KBM-7 (cell line): Measurements from ENCODE around the gene GPR180.

Experiments used
- DNase-seq: peaks from one replicate; pipeline ENCODE4 v3.0.0-alpha.2; 2015
- in situ Hi-C: fragments of 300-500 bp; cut with MboI; formaldehyde crosslinking; loops from 2 replicates; pipeline ENCODE4 v1.14.3; 2020; ENCODE audit warnings: low sequenced_read_pairs, low pct_unique_long_range_greater_than_20kb, mixed read lengths

GPR180 gene

GRCh38 chr13:94595001-94595949 is 6.4 kb upstream of the GPR180 start:
- peak; percentile 64 for DNase-seq
- in situ Hi-C loops = no loop called here

GRCh38 chr13:94595950-94596574 is 5.6 kb upstream of the GPR180 start, which contains the start of gene TGDS:
TGDS (minus strand) TSS chr13:94596152; CDS start chr13:94596136, 16 bp downstream.
- in situ Hi-C loops = no loop called here

GRCh38 chr13:94596575-94596971 is 5.1 kb upstream of the GPR180 start:
- in situ Hi-C loops = no loop called here
- no peak for DNase-seq

More at GRCh38 chr13:94595950-94596574, 5.6 kb upstream of the GPR180 start, which contains the start of gene TGDS:
- DNase-seq = peak; percentile 95

- no peak for DNase-seq
- in situ Hi-C loops = no loop called here
Measured at GRCh38 chr13:94598281-94598680, 3.4 kb upstream of the GPR180 start.

GRCh38 chr13:94599877-94600276 is 1.8 kb upstream of the GPR180 start:
- no peak for DNase-seq

GRCh38 chr13:94602467-94602866 is 810 bp downstream of the GPR180 start:
- in situ Hi-C loops = no loop called here

More at GRCh38 chr13:94599877-94600276, 1.8 kb upstream of the GPR180 start:
- in situ Hi-C loops = no loop called here

GRCh38 chr13:94607056-94607455 is 5.4 kb downstream of the GPR180 start:
- in situ Hi-C loops = no loop called here
- DNase-seq = no peak

More at GRCh38 chr13:94602467-94602866, 810 bp downstream of the GPR180 start:
- DNase-seq = no peak

- DNase-seq = no peak
- in situ Hi-C loops = no loop called here
Measured at GRCh38 chr13:94607939-94608338, 6.3 kb downstream of the GPR180 start.

GRCh38 chr13:94608586-94608985 is 6.9 kb downstream of the GPR180 start:
- DNase-seq = no peak
- in situ Hi-C loops = no loop called here

- no peak for DNase-seq
- in situ Hi-C loops = no loop called here
Measured at GRCh38 chr13:94609196-94609595, 7.5 kb downstream of the GPR180 start.

GRCh38 chr13:94610475-94610874 is 8.8 kb downstream of the GPR180 start:
- no peak for DNase-seq
- in situ Hi-C loops = loop anchor here (10.0 kb wide), 1 partner anchor 176 kb away; no protein-coding TSS in a partner anchor

- no peak for DNase-seq
- in situ Hi-C loops = loop anchor here (10.0 kb wide), 1 partner anchor 177 kb away; no protein-coding TSS in a partner anchor
Measured at GRCh38 chr13:94612050-94612449, 10.4 kb downstream of the GPR180 start.

GRCh38 chr13:94613051-94613450 is 11.4 kb downstream of the GPR180 start:
- no peak for DNase-seq
- in situ Hi-C loops = loop anchor here (10.0 kb wide), 1 partner anchor 178 kb away; no protein-coding TSS in a partner anchor

- in situ Hi-C loops = loop anchor here (10.0 kb wide), 1 partner anchor 183 kb away; no protein-coding TSS in a partner anchor
- DNase-seq = peak; percentile 62
Measured at GRCh38 chr13:94617389-94618000, 15.8 kb downstream of the GPR180 start.

- in situ Hi-C loops = no loop called here
- DNase-seq = peak; percentile 48
Measured at GRCh38 chr13:94620286-94620896, 18.7 kb downstream of the GPR180 start.

GRCh38 chr13:94622344-94622743 is 20.7 kb downstream of the GPR180 start:
- in situ Hi-C loops = no loop called here
- DNase-seq = no peak

GRCh38 chr13:94623316-94623715 is 21.7 kb downstream of the GPR180 start:
- in situ Hi-C loops = no loop called here
- no peak for DNase-seq

- no peak for DNase-seq
- in situ Hi-C loops = no loop called here
Measured at GRCh38 chr13:94630858-94631257, 29.2 kb downstream of the GPR180 start.
